Body of pancreas (tissue), 4 donors: ENCODE results near the gene HOXB6.

Source experiments
- CTCF ChIP-seq, 7 experiments: fragments of 450-650 bp in 4 of 7; fragments of 200-600 bp in 3 of 7; sonication (generic) in 3 of 7; IDR thresholded peaks; one replicate each; pipeline ENCODE4 v1.5.1; 2016 to 2019; ENCODE audit warnings: antibody characterized with exemption in 7 of 7
- POLR2A ChIP-seq, 3 donors: fragments of 450-650 bp; IDR thresholded peaks; one replicate each; pipeline ENCODE4 v1.6.1; 2016; ENCODE audit warnings: antibody characterized with exemption in 3 of 3, mild to moderate bottlenecking in 2 of 3

- TF ChIP-seq CTCF (IDR thresholded peaks at IDR 0.05) (no peak), POLR2A (IDR thresholded peaks at IDR 0.05) (no peak)
Measured at GRCh38 chr17:48551214-48551555, 53.6 kb downstream of the HOXB6 start.
